ENCODE data around the gene PPFIA2. TPM values are rescaled to one million over a fixed set of nuclear protein-coding genes. Genes with fewer than 3 reads are reported as not detected.

Gene PPFIA2
- polyA plus RNA-seq, 1 of the 3 experiments (the other 2 are of a cell fraction), result not detected

DNA sequence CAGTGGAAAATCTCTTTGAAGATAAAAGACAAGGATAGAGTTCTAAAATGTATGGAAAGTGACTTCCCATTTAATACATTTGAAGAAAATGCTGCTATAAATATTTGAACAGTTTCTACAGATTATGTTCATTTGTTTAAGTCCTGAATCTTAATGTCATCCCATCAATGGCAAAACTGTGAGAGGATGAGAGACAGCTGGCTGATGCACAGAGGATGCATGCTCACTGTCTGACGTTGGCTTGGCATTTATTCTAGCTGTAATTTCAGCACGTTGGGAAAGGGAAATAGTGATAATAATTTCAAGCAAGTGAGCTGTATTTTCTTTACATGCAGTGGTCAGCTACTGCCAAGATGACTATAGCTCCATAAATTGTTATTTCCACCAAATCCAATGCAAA lies 40.5 kb downstream of the PPFIA2 start (continued):
- TF ChIP-seq, protein P1, sequence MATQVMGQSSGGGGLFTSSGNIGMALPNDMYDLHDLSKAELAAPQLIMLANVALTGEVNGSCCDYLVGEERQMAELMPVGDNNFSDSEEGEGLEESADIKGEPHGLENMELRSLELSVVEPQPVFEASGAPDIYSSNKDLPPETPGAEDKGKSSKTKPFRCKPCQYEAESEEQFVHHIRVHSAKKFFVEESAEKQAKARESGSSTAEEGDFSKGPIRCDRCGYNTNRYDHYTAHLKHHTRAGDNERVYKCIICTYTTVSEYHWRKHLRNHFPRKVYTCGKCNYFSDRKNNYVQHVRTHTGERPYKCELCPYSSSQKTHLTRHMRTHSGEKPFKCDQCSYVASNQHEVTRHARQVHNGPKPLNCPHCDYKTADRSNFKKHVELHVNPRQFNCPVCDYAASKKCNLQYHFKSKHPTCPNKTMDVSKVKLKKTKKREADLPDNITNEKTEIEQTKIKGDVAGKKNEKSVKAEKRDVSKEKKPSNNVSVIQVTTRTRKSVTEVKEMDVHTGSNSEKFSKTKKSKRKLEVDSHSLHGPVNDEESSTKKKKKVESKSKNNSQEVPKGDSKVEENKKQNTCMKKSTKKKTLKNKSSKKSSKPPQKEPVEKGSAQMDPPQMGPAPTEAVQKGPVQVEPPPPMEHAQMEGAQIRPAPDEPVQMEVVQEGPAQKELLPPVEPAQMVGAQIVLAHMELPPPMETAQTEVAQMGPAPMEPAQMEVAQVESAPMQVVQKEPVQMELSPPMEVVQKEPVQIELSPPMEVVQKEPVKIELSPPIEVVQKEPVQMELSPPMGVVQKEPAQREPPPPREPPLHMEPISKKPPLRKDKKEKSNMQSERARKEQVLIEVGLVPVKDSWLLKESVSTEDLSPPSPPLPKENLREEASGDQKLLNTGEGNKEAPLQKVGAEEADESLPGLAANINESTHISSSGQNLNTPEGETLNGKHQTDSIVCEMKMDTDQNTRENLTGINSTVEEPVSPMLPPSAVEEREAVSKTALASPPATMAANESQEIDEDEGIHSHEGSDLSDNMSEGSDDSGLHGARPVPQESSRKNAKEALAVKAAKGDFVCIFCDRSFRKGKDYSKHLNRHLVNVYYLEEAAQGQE (IDR thresholded peaks at IDR 0.05; ENCODE audit: low read depth, low read length), result no peak
- no peak for TF ChIP-seq CHD2 (IDR thresholded peaks at IDR 0.05; ENCODE audit: low read length, partially characterized antibody)
- TF ChIP-seq MEF2A (IDR thresholded peaks at IDR 0.05; ENCODE audit: borderline replicate concordance, low read depth), result no peak
- TF ChIP-seq EZH2phosphoT487 (IDR thresholded peaks at IDR 0.05; ENCODE audit: borderline replicate concordance, low read depth), result no peak
- TF ChIP-seq SMC3 (IDR thresholded peaks at IDR 0.05; ENCODE audit: low read depth, low read length), result no peak

- TF ChIP-seq MAX (IDR thresholded peaks at IDR 0.05; ENCODE audit: low read depth) (no peak), TCF12 (IDR thresholded peaks at IDR 0.05) (no peak), FOXJ3 (CRISPR knock-in tag; IDR thresholded peaks at IDR 0.05) (no peak), JUND (IDR thresholded peaks at IDR 0.05) (no peak), TAF1 (IDR thresholded peaks at IDR 0.05; ENCODE audit: borderline replicate concordance, low read depth, low read length) (no peak), GATA2 (CRISPR knock-in tag; IDR thresholded peaks at IDR 0.05) (no peak), FOSL2 (IDR thresholded peaks at IDR 0.05; ENCODE audit: borderline replicate concordance, low read depth) (no peak), MXI1 (IDR thresholded peaks at IDR 0.05; ENCODE audit: low read depth, low read length) (no peak)
- CTCF ChIA-PET, result no interaction called here
- Histone ChIP-seq H3K4me3 (ENCODE audit: low read depth in 2 of 2, low read length in 1 of 2) (no peak overlapping the region), H3F3A (replicated peaks; ENCODE audit: insufficient read depth) (no peaks in the 10 kb centered on the region), H3K79me2 (ENCODE audit: insufficient read depth) (no peaks in the 10 kb centered on the region), H3K9me2 (no peaks in the 10 kb centered on the region), H4K20me1 (ENCODE audit: insufficient read depth) (no peaks in the 10 kb centered on the region), H3K36me3 (replicated peaks in 1 of 2; ENCODE audit: control insufficient read depth in 1 of 2, insufficient read depth in 2 of 2, low read length in 1 of 2) (no peaks in the 10 kb centered on the region), H3K27me3 (ENCODE audit: insufficient read depth) (no peaks in the 10 kb centered on the region), H3K9ac (no peak overlapping the region), H3K4me1 (ENCODE audit: control insufficient read depth in 1 of 2, insufficient read depth in 2 of 2, low read depth in 1 of 2, low read length in 1 of 2) (no peaks in the 10 kb centered on the region), H3K9me3 (no peaks in the 10 kb centered on the region; the same call in 1 of the 2 replicates), H3K4me2 (no peak overlapping the region), H3K27ac (ENCODE audit: low read depth in 2 of 2, low read length in 1 of 2) (no peak overlapping the region), H2AFZ (ENCODE audit: low read depth) (no peak overlapping the region)
- DNase-seq, result no peak
- POLR2A ChIA-PET, result no interaction called here
- WGBS (ENCODE audit: low lambda C conversion rate), result 17% methylated on average over 3 of the region's 3 CpGs
Observed at GRCh38 chr12:81712536-81712935, 46.6 kb downstream of the PPFIA2 start.

DNA sequence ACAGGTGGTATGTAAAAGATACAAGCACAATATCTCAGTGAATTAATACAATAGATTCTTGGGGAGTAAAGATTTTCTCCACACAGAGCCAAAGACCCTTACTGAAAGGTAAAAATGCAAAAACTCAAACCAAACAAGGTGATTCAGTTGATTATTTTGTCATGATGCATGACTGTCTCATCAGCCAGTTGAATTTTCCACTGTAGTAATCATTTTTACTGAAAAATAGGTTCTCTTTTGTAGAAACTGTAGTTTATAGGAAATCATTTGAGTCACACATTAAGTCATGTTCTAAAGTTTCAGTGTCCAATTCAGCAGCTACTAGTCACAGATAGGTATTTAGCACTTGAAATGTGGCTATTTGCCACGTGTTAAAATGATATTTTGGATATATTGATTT lies 53.6 kb downstream of the PPFIA2 start:
- no peaks in the 10 kb centered on the region for H3K9me2 ChIP-seq
- no peaks in the 10 kb centered on the region for H4K20me1 ChIP-seq (ENCODE audit: insufficient read depth)
- no peak overlapping the region for H3K4me2 ChIP-seq
- no peaks in the 10 kb centered on the region for H3F3A ChIP-seq (replicated peaks; ENCODE audit: insufficient read depth)
- H3K36me3 ChIP-seq (replicated peaks in 1 of 2; ENCODE audit: control insufficient read depth in 1 of 2, insufficient read depth in 2 of 2, low read length in 1 of 2), result no peaks in the 10 kb centered on the region
- ChIA-PET CTCF (no interaction called here), POLR2A (no interaction called here)
- H3K4me1 ChIP-seq (ENCODE audit: control insufficient read depth in 1 of 2, insufficient read depth in 2 of 2, low read depth in 1 of 2, low read length in 1 of 2), result no peaks in the 10 kb centered on the region
- H3K27ac ChIP-seq (ENCODE audit: low read depth in 2 of 2, low read length in 1 of 2), result no peak overlapping the region
- H3K27me3 ChIP-seq (ENCODE audit: insufficient read depth), result no peaks in the 10 kb centered on the region
- DNase-seq, result no peak
- H3K9me3 ChIP-seq, result no peaks in the 10 kb centered on the region; the same call in 1 of the 2 replicates
- WGBS (ENCODE audit: low lambda C conversion rate), result 4% methylated on average over 1 of the region's 1 CpG
- no peak overlapping the region for H3K4me3 ChIP-seq (ENCODE audit: low read depth in 2 of 2, low read length in 1 of 2)
- no peak overlapping the region for H3K9ac ChIP-seq
- no peaks in the 10 kb centered on the region for H3K79me2 ChIP-seq (ENCODE audit: insufficient read depth)
- H2AFZ ChIP-seq (ENCODE audit: low read depth), result no peak overlapping the region
- TF ChIP-seq FOXM1 (IDR thresholded peaks at IDR 0.05; ENCODE audit: low read depth), result no peak
- no peak for TF ChIP-seq GATA2 (CRISPR knock-in tag; IDR thresholded peaks at IDR 0.05)
- no peak for TF ChIP-seq MAX (IDR thresholded peaks at IDR 0.05; ENCODE audit: low read depth)
- TF ChIP-seq YY1 (IDR thresholded peaks at IDR 0.05; ENCODE audit: low read depth), result no peak
- no peak for TF ChIP-seq EZH2phosphoT487 (IDR thresholded peaks at IDR 0.05; ENCODE audit: borderline replicate concordance, low read depth)
- no peak for TF ChIP-seq RXRA (IDR thresholded peaks at IDR 0.05; ENCODE audit: borderline replicate concordance, low read depth)
- TF ChIP-seq SIN3A (IDR thresholded peaks at IDR 0.05; ENCODE audit: borderline replicate concordance, low read depth, low read length), result no peak
- TF ChIP-seq RAD21 (IDR thresholded peaks at IDR 0.05; ENCODE audit: low read length), result no peak
- TF ChIP-seq TCF12 (IDR thresholded peaks at IDR 0.05), result no peak
- TF ChIP-seq, protein P1 (IDR thresholded peaks at IDR 0.05; ENCODE audit: low read depth, low read length), result no peak
